Midbrain (tissue), 1 donor: ENCODE measurements around the gene OOSP3.
"Not testable (repeated sequence)": the region's sequence is repeated elsewhere in the genome, so short reads cannot be mapped to it uniquely, and the experiment has no call there.

ENCODE experiments used
- DNase-seq: peaks from one replicate; lab custom pipeline; 2025; lab: John Stamatoyannopoulos, UW

The OOSP3 gene

GRCh38 chr11:59877325-59877724 lies 1.3 kb upstream of the OOSP3 start:
- no peak for DNase-seq

- no peak for DNase-seq
Observed at GRCh38 chr11:59877784-59878183, 798 bp upstream of the OOSP3 start.

- no peak for DNase-seq
Observed at GRCh38 chr11:59879567-59879966, 985 bp downstream of the OOSP3 start.

DNA sequence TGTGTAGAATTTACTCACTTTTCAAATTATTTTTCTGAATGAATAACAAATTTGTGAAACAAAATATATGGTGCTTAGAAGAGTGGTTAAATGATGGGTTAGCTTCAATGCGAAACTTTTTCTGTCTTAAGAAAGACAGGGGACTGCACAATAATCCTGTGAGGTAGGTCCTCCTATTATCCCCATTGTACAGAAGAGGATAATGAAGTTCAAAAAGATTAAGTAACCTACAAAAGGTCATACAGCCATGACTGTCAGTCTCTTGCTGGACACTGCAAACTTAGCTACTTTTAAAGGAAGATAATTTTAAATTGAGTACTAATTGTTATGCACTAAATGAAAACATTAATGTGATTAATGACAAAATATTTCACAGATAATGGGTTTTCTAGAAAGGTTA lies 5.0 kb downstream of the OOSP3 start:
- DNase-seq: no peak

DNA sequence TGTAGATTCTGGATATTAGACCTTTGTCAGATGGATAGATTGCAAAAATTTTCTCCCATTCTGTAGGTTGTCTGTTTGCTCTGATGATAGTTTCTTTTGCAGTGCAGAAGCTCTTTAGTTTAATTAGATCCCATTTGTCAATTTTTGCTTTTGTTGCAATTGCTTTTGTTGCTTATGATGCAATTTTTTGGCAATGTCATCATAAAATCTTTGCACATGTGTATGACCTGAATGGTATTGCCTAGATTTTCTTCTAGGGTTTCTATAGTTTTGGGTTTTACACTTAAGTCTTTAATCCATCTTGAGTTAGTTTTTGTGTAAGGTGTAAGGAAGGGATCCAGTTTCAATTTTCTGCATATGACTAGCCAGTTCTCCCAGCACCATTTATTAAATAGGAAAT lies 8.6 kb downstream of the OOSP3 start:
- DNase-seq: not testable (repeated sequence)

- DNase-seq: no peak
Observed at GRCh38 chr11:59891781-59892181, 13.2 kb downstream of the OOSP3 start.

- no peak for DNase-seq
Observed at GRCh38 chr11:59894616-59895015, 16.0 kb downstream of the OOSP3 start.

GRCh38 chr11:59898046-59898445 lies 19.5 kb downstream of the OOSP3 start:
- DNase-seq: no peak

DNA sequence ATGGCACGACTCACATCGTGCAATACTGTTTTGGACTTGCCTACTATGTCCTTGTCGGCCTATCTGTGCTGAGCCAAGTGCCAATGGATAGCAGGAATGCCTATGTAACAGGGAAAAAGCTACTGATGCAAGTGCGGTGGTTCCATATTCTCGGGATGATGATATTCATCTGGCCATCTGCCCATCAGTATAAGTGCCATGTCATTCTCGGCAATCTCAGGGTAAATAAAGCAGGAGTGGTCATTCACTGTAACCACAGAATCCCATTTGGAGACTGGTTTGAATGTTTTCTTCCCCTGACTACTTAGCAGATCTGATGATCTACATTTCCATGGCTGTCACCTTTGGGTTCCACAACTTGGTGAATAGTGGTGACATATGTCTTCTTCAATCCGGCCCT lies 20.1 kb downstream of the OOSP3 start:
- no peak for DNase-seq

- no peak for DNase-seq
Observed at GRCh38 chr11:59899532-59899931, 20.9 kb downstream of the OOSP3 start.

DNA sequence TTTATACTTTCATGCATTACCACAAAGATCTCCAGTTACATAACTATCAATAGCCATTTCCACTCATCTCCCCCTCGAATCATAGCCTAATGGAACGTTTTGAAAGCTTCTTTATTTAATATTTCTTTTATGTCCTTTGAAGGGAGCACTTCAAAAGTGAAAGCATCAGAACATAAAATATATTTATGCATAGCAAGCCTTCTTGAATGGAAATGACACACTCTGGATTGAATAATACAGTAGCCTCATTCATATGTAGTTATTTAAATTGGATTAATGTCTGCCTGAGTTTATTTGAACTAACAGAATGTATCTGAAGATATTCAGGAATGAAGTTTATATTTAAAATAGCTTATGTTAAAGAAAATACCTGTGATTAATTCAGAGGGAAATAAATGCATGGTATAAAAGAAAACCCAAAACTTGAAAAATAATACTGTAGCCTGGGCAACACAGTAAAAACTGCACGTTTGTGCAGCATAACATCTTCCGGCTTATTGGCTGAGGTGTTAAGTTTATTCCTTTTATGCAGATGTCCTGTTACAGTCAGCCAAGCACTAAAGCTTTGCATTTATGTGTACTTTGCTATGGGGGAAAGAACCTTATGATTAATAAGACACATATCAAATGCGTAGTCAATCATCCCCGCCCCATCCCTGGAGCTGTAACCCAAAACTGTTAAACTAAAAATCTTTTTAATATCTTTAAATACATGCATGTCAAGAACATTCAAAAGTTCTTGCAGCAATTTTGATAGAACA lies 22.0 kb downstream of the OOSP3 start:
- no peak for DNase-seq

GRCh38 chr11:59901306-59901705 lies 22.7 kb downstream of the OOSP3 start:
- DNase-seq: no peak

DNA sequence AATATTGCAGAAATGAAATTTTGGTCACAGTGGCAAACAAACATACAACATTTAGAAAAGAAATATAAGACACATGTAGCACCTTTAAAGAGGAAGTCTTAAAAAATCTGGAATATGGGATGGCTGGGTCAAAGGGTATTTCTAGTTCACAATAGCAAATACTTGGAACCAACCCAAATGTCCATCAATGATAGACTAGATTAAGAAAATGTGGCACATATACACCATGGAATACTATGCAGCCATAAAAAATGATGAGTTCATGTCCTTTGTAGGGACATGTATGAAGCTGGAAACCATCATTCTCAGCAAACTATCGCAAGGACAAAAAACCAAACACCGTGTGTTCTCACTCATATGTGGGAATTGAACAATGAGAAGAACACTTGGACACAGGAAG lies 25.0 kb downstream of the OOSP3 start:
- not testable (repeated sequence) for DNase-seq

DNA sequence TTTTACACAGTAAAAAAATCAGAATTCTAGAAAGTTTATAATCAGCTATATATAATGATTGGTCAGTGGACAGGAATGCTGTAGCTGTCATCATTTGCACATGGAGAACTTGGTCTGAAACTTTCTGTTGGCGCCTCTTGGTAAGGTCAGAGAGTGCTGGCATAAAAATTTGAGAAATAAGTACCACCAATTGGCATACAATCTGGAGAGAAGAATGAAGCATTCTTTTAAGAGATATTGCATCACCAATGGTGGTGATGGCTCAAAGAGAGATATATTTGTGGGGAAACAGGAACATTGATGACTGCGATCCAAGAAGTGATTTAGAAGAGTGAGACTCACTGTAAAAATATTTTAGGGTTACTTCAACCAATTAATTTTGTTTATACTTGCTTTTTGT lies 39.9 kb downstream of the OOSP3 start:
- DNase-seq: no peak

GRCh38 chr11:59918987-59919589 lies 40.5 kb downstream of the OOSP3 start:
- DNase-seq: no peak

- no peak for DNase-seq
Observed at GRCh38 chr11:59923813-59924212, 45.2 kb downstream of the OOSP3 start.

DNA sequence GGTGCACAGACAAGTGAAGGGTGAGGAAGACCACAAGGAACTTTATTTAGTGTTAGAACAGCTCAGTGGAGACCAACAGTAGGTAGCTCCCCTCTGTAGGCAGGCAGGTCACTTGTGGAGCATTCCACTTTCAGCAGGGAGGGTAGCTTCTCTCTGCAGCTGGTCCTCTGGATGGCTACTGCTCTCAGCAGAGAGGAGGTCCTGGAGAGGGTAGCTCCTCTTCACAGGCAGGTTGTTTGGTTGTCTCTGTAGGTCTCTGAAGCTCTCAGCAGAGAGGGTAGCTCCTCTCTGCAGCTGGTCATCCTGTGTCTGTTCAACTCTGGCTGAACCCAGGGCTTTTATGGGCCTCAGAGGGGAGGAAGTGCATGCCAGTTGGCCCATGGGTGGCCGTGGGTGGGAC lies 53.1 kb downstream of the OOSP3 start:
- no peak for DNase-seq

GRCh38 chr11:59938132-59938531 lies 59.5 kb downstream of the OOSP3 start, which contains the start of gene OOSP1:
Gene OOSP1, plus strand, starts transcription at chr11:59938432. Its CDS starts 23 bp downstream, at chr11:59938455.
- DNase-seq: no peak

DNA sequence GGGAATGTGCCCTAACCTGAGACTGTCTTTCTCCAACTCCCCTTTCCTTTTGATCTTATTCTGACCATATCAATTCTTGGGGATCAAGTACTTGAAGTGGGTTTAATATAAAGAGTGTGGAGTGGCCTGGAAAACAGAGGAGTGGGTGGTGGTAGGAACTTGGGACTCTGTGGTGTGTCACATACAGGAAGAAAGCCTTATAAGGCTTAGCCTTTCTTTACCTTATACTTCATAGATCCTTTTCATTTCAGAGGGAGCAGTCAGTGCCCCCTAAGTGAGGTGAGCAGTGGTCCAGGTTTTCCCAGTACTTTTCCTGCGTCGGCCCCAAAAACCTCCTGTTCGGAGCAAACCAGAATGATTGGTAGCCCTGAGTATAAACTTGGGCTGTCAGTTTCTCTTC lies 60.1 kb downstream of the OOSP3 start:
- DNase-seq: no peak

- DNase-seq: no peak
Observed at GRCh38 chr11:59939482-59939881, 60.9 kb downstream of the OOSP3 start.

DNA sequence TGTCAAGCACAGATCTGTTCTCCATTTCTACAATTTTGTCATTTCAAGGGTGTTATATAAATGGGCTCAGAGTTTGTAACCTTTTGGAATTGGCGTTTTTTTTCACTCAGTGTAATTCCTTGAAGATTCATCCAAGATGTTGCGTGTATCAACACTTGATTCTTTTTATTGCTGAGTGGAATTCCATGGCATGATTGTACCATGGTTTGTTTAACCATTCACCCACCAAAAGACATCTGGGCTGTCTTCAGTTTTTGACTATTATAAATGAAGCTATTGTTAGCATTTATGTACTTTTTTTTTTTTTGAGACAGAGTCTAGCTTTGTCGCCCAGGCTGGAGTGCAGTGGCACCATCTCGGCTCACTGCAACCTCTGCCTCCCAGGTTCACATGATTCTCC lies 62.5 kb downstream of the OOSP3 start:
- DNase-seq: no peak

- no peak for DNase-seq
Observed at GRCh38 chr11:59943997-59944714, 65.6 kb downstream of the OOSP3 start.

DNA sequence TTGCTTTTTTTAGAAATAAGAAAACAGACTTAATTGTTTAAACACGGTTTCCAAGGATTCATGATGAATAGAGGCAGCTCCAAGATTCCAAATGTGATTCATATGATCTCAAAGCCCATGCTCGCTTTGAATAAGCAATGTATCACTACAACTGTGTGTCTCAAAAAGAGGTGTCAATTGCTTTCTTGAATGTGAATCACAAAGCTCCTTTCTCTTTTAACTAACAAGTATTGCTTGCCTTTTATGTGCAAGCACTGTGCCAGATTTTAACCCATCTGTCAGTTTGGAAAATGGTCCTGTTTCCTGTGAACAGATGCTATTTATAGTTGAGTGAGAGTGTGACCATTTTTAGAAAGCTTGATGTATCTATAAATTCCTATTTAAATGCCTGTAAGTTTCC lies 66.1 kb downstream of the OOSP3 start:
- no peak for DNase-seq
